GM10248 (cell line): Measurements from ENCODE around the gene NOD2.

Experiments
- CTCF ChIA-PET: fragments of 300-600 bp; sonication (Branson Sonifier 250); formaldehyde crosslinking; extraction: SDS; loops from one replicate; lab custom pipeline; 2021; ENCODE audit warnings: antibody characterized with exemption; lab: Yijun Ruan, JAX
- POLR2A ChIA-PET: fragments of 350-650 bp; sonication (Branson Sonifier 250); formaldehyde crosslinking; extraction: SDS; loops from one replicate; lab custom pipeline; 2020; ENCODE audit warnings: antibody characterized with exemption; lab: Yijun Ruan, JAX
- DNase-seq: peaks from one replicate; pipeline ENCODE4 v3.0.0; 2012; ENCODE audit errors: extremely low spot score
- CTCF ChIP-seq: IDR thresholded peaks from 2 replicates; pipeline ENCODE4 v1.5.1; 2012; ENCODE audit warnings: mild to moderate bottlenecking, low read depth; ENCODE audit errors: extremely low read depth, missing control alignments, control extremely low read depth

Gene NOD2

GRCh38 chr16:50699326-50700159, 6.1 kb downstream of the NOD2 start:
- CTCF ChIA-PET = interaction anchor here (0.8 to 2.1 kb wide), 10 partner anchors 9 to 107 kb away, joined by 3 to 5 read pairs (median 3); partner anchors contain the start of gene SNX20

GRCh38 chr16:50702725-50703124, 9.3 kb downstream of the NOD2 start:
- ChIA-PET POLR2A (no interaction called here), CTCF (interaction anchor here (0.8 to 1.4 kb wide), 4 partner anchors 31 to 104 kb away, joined by 3 to 7 read pairs (median 4); no protein-coding TSS in a partner anchor)
- DNase-seq = no peak
- TF ChIP-seq CTCF = no peak

More at GRCh38 chr16:50699326-50700159, 6.1 kb downstream of the NOD2 start:
- no peak for DNase-seq
- TF ChIP-seq CTCF = no peak
- POLR2A ChIA-PET = no interaction called here

- no peak for TF ChIP-seq CTCF
- no peak for DNase-seq
- ChIA-PET POLR2A (no interaction called here), CTCF (no interaction called here)
Measured at GRCh38 chr16:50704245-50704644, 10.8 kb downstream of the NOD2 start.

GRCh38 chr16:50705436-50706110, 12.2 kb downstream of the NOD2 start:
- DNase-seq = no peak
- POLR2A ChIA-PET = no interaction called here
- CTCF ChIA-PET = no interaction called here
- TF ChIP-seq CTCF = no peak

- no peak for DNase-seq
- POLR2A ChIA-PET = no interaction called here
- no peak for TF ChIP-seq CTCF
- CTCF ChIA-PET = no interaction called here
Measured at GRCh38 chr16:50706250-50706649, 12.8 kb downstream of the NOD2 start.

- ChIA-PET CTCF (interaction anchor here (0.7 to 2.0 kb wide), 13 partner anchors 8 to 354 kb away, joined by 3 to 6 read pairs (median 4); no protein-coding TSS in a partner anchor), POLR2A (interaction anchor here (0.9 kb wide), 1 partner anchor 8 kb away, joined by 3 read pairs; no protein-coding TSS in a partner anchor)
- no peak for TF ChIP-seq CTCF
- DNase-seq = no peak
Measured at GRCh38 chr16:50708373-50709060, 15.1 kb downstream of the NOD2 start.
